Measurements from ENCODE around the gene RNASE12.
A peak's percentile ranks its signal among the peaks of the same experiment; 100 is the strongest.

Gene RNASE12

GRCh38 chr14:20607617-20608016, 16.4 kb upstream of the RNASE12 start:
- H3K9ac ChIP-seq (ENCODE audit: low read length), result no peak overlapping the region

DNA sequence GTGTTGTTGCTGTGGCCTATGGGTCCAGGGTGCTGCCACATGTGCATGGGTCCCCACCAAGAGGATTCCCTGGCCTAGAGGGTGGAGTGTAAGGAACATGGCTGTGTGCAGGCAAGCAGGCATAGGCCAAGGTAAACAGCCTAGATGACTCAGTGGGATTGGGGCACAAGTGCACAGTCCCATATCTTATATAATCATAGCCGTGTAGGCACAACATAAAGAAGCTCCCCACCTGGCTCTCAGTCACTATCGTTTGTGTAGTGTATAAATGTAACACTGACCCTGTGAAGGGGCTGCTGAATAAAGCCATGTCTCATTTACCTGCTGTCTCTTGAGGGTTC, 15.7 kb upstream of the RNASE12 start:
- Histone ChIP-seq H3F3A (ENCODE audit: insufficient read depth, low read length) (peaks cover 5% of the 10 kb centered on the region; the same call in 1 of the 2 replicates), H3K27ac (ENCODE audit: low read length) (no peak overlapping the region), H2AFZ (ENCODE audit: low read length) (no peak overlapping the region), H3K4me2 (ENCODE audit: low read depth, low read length) (no peak overlapping the region), H3K79me2 (ENCODE audit: low read length) (no peaks in the 10 kb centered on the region), H3K27me3 (replicated peaks; ENCODE audit: insufficient read depth, low read length) (no peaks in the 10 kb centered on the region), H3K9me3 (replicated peaks; ENCODE audit: insufficient read depth, low read length) (no peaks in the 10 kb centered on the region), H4K20me1 (ENCODE audit: insufficient read depth, low read length) (no peaks in the 10 kb centered on the region), H3K36me3 (replicated peaks; ENCODE audit: insufficient read depth, low read length) (no peaks in the 10 kb centered on the region), H3K4me1 (ENCODE audit: low read length) (no peaks in the 10 kb centered on the region), H3K4me3 (ENCODE audit: low read length) (no peak overlapping the region), H3K9me2 (replicated peaks; ENCODE audit: insufficient read depth, low read length) (no peaks in the 10 kb centered on the region), H3K9ac (ENCODE audit: low read length) (no peak overlapping the region)
- TF ChIP-seq, protein P1, sequence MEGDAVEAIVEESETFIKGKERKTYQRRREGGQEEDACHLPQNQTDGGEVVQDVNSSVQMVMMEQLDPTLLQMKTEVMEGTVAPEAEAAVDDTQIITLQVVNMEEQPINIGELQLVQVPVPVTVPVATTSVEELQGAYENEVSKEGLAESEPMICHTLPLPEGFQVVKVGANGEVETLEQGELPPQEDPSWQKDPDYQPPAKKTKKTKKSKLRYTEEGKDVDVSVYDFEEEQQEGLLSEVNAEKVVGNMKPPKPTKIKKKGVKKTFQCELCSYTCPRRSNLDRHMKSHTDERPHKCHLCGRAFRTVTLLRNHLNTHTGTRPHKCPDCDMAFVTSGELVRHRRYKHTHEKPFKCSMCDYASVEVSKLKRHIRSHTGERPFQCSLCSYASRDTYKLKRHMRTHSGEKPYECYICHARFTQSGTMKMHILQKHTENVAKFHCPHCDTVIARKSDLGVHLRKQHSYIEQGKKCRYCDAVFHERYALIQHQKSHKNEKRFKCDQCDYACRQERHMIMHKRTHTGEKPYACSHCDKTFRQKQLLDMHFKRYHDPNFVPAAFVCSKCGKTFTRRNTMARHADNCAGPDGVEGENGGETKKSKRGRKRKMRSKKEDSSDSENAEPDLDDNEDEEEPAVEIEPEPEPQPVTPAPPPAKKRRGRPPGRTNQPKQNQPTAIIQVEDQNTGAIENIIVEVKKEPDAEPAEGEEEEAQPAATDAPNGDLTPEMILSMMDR (IDR thresholded peaks at IDR 0.05; ENCODE audit: low read length), result no peak
- no peak for TF ChIP-seq EZH2 (optimal IDR thresholded peaks at IDR 0.05; ENCODE audit: low read depth, low read length)
- TF ChIP-seq EZH2phosphoT487 (IDR thresholded peaks at IDR 0.05; ENCODE audit: low read length), result no peak
- DNase-seq, result no peak

More at GRCh38 chr14:20607617-20608016, 16.4 kb upstream of the RNASE12 start:
- no peaks in the 10 kb centered on the region for H3K36me3 ChIP-seq (replicated peaks; ENCODE audit: insufficient read depth, low read length)
- H3K9me2 ChIP-seq (replicated peaks; ENCODE audit: insufficient read depth, low read length), result no peaks in the 10 kb centered on the region
- no peak overlapping the region for H2AFZ ChIP-seq (ENCODE audit: low read length)
- TF ChIP-seq EZH2 (optimal IDR thresholded peaks at IDR 0.05; ENCODE audit: low read depth, low read length) (no peak), EZH2phosphoT487 (IDR thresholded peaks at IDR 0.05; ENCODE audit: low read length) (no peak)
- TF ChIP-seq, protein P1 (IDR thresholded peaks at IDR 0.05; ENCODE audit: low read length), result no peak
- DNase-seq, result no peak
- no peaks in the 10 kb centered on the region for H3K4me1 ChIP-seq (ENCODE audit: low read length)
- no peaks in the 10 kb centered on the region for H4K20me1 ChIP-seq (ENCODE audit: insufficient read depth, low read length)
- peaks cover 11% of the 10 kb centered on the region; the same call in 1 of the 2 replicates for H3F3A ChIP-seq (ENCODE audit: insufficient read depth, low read length)
- no peaks in the 10 kb centered on the region for H3K9me3 ChIP-seq (replicated peaks; ENCODE audit: insufficient read depth, low read length)
- H3K4me3 ChIP-seq (ENCODE audit: low read length), result no peak overlapping the region
- no peak overlapping the region for H3K27ac ChIP-seq (ENCODE audit: low read length)
- H3K79me2 ChIP-seq (ENCODE audit: low read length), result no peaks in the 10 kb centered on the region
- H3K27me3 ChIP-seq (replicated peaks; ENCODE audit: insufficient read depth, low read length), result no peaks in the 10 kb centered on the region
- H3K4me2 ChIP-seq (ENCODE audit: low read depth, low read length), result no peak overlapping the region

- no peaks in the 10 kb centered on the region for H3K79me2 ChIP-seq (ENCODE audit: low read length)
- no peaks in the 10 kb centered on the region for H4K20me1 ChIP-seq (ENCODE audit: insufficient read depth, low read length)
- H2AFZ ChIP-seq (ENCODE audit: low read length), result no peak overlapping the region
- H3K27ac ChIP-seq (ENCODE audit: low read length), result no peak overlapping the region
- H3F3A ChIP-seq (ENCODE audit: insufficient read depth, low read length), result peaks cover 5% of the 10 kb centered on the region; the same call in 1 of the 2 replicates
- H3K4me2 ChIP-seq (ENCODE audit: low read depth, low read length), result no peak overlapping the region
- no peak for DNase-seq
- H3K36me3 ChIP-seq (replicated peaks; ENCODE audit: insufficient read depth, low read length), result no peaks in the 10 kb centered on the region
- no peak overlapping the region for H3K9ac ChIP-seq (ENCODE audit: low read length)
- H3K9me2 ChIP-seq (replicated peaks; ENCODE audit: insufficient read depth, low read length), result no peaks in the 10 kb centered on the region
- TF ChIP-seq, protein P1 (IDR thresholded peaks at IDR 0.05; ENCODE audit: low read length), result peak; percentile 17; the same call in 1 of the 2 replicates
- TF ChIP-seq EZH2phosphoT487 (IDR thresholded peaks at IDR 0.05; ENCODE audit: low read length), result no peak
- H3K27me3 ChIP-seq (replicated peaks; ENCODE audit: insufficient read depth, low read length), result no peaks in the 10 kb centered on the region
- no peaks in the 10 kb centered on the region for H3K9me3 ChIP-seq (replicated peaks; ENCODE audit: insufficient read depth, low read length)
- H3K4me1 ChIP-seq (ENCODE audit: low read length), result no peaks in the 10 kb centered on the region
- H3K4me3 ChIP-seq (ENCODE audit: low read length), result no peak overlapping the region
Measured at GRCh38 chr14:20606190-20606901, 15.2 kb upstream of the RNASE12 start.
